ENCODE data around the gene RBM23. TPM values are rescaled to one million over a fixed set of nuclear protein-coding genes. Genes with fewer than 3 reads are reported as not detected.

Gene RBM23
- total RNA-seq, 1 experiment from 2014 or later: 57.6 TPM

- Mint-ChIP-seq H3K36me3 (ENCODE audit: insufficient read depth, unreplicated experiment) (peaks cover 30% of the 10 kb centered on the region), H3K9me3 (ENCODE audit: unreplicated experiment) (no peaks in the 10 kb centered on the region), H3K4me3 (ENCODE audit: unreplicated experiment) (no peak overlapping the region), H3K27ac (ENCODE audit: low read depth, unreplicated experiment) (no peak overlapping the region), H3K27me3 (ENCODE audit: insufficient read depth, unreplicated experiment) (no peaks in the 10 kb centered on the region), H3K4me1 (ENCODE audit: insufficient read depth, unreplicated experiment) (peaks cover 15% of the 10 kb centered on the region)
- ChIA-PET CTCF (interaction anchor here (0.6 to 3.5 kb wide), 35 partner anchors 9 to 629 kb away, joined by 3 to 25 read pairs (median 4); partner anchors contain the start of genes AJUBA, HAUS4 and RBM23), POLR2A (interaction anchor here (0.6 to 5.8 kb wide), 32 partner anchors 11 to 341 kb away, joined by 3 to 90 read pairs (median 6); partner anchors contain the start of genes ACIN1, AJUBA, C14orf119 and CDH24)
- no peak for DNase-seq (ENCODE audit: unreplicated experiment)
- BruUV-seq (replicated peaks): no TSS peak
- intact Hi-C loops (cut with micrococcal nuclease): loop anchor here (1.0 to 2.0 kb wide), 4 partner anchors 27 to 129 kb away; partner anchors contain the start of gene HAUS4
- TF ChIP-seq, protein P1, sequence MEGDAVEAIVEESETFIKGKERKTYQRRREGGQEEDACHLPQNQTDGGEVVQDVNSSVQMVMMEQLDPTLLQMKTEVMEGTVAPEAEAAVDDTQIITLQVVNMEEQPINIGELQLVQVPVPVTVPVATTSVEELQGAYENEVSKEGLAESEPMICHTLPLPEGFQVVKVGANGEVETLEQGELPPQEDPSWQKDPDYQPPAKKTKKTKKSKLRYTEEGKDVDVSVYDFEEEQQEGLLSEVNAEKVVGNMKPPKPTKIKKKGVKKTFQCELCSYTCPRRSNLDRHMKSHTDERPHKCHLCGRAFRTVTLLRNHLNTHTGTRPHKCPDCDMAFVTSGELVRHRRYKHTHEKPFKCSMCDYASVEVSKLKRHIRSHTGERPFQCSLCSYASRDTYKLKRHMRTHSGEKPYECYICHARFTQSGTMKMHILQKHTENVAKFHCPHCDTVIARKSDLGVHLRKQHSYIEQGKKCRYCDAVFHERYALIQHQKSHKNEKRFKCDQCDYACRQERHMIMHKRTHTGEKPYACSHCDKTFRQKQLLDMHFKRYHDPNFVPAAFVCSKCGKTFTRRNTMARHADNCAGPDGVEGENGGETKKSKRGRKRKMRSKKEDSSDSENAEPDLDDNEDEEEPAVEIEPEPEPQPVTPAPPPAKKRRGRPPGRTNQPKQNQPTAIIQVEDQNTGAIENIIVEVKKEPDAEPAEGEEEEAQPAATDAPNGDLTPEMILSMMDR (IDR thresholded peaks at IDR 0.05; ENCODE audit: unreplicated experiment): no peak
These were observed 11.0 kb upstream of the RBM23 start for GRCh38 chr14:22929961-22930364.

DNA sequence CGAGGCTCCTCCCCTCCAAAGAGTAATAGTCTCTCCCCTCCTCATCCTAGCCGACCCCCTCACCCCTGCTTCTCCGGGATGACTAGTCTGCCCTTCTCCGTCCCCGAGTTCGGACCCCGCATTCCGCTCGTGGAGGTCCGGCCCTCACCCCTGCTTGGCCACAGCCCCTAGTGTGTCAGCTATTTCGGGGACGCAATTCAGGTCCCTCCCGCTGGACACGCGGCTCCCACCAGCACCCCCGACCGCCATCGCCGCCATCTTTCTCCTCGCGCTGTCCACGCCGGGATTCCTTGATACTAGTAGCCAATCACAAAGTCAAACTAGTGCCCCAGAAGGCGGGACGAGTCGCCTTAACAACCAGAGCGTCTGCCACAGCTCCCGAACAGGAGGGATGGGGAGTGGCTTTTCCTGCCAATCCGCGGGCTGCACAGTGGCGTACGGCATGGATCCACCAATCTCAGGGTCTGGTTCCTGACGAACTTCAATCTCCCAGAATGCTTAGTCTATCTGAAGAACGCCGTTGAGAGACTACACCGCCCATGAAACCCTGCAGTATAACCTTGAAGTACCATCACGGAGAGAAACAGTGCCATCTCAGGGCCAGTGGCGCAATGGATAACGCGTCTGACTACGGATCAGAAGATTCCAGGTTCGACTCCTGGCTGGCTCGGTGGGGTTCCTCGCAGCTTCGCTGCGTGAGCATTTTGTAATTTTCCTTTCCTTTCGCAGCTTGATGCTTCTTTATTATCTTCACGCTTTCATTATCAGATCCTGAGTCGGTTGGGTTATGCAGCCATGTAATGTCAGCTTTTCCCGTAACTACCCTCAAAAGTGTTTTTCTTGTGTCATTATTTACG, 10.4 kb upstream of the RBM23 start, which contains the start of gene PRMT5:
PRMT5 (minus strand) TSS at position 273 of the 857 bp plus-strand sequence; CDS start at position 258, 15 bp downstream.
- H3K36me3 Mint-ChIP-seq (ENCODE audit: insufficient read depth, unreplicated experiment): peaks cover 37% of the 10 kb centered on the region
- peaks cover 15% of the 10 kb centered on the region for H3K4me1 Mint-ChIP-seq (ENCODE audit: insufficient read depth, unreplicated experiment)
- POLR2A ChIA-PET: interaction anchor here (0.6 to 5.8 kb wide), 36 partner anchors 11 to 388 kb away, joined by 3 to 90 read pairs (median 6); partner anchors contain the start of genes ACIN1, AJUBA, C14orf119 and CDH24
- H3K4me3 Mint-ChIP-seq (ENCODE audit: unreplicated experiment): no peak within 1 kb of the TSS
- no peak within 1 kb of the TSS for H3K27ac Mint-ChIP-seq (ENCODE audit: low read depth, unreplicated experiment)
- DNase-seq (ENCODE audit: unreplicated experiment): peak; percentile 99
- BruUV-seq (replicated peaks): no TSS peak
- no peaks in the 10 kb centered on the region for H3K9me3 Mint-ChIP-seq (ENCODE audit: unreplicated experiment)
- CTCF ChIA-PET: interaction anchor here (0.5 to 3.5 kb wide), 34 partner anchors 10 to 630 kb away, joined by 3 to 25 read pairs (median 4); partner anchors contain the start of genes AJUBA, HAUS4 and RBM23
- H3K27me3 Mint-ChIP-seq (ENCODE audit: insufficient read depth, unreplicated experiment): no peaks in the 10 kb centered on the region
- TF ChIP-seq, protein P1 (IDR thresholded peaks at IDR 0.05; ENCODE audit: unreplicated experiment): no peak
- intact Hi-C loops (cut with micrococcal nuclease): loop anchor here (1.0 to 2.0 kb wide), 3 partner anchors 28 to 129 kb away; partner anchors contain the start of gene HAUS4

DNA sequence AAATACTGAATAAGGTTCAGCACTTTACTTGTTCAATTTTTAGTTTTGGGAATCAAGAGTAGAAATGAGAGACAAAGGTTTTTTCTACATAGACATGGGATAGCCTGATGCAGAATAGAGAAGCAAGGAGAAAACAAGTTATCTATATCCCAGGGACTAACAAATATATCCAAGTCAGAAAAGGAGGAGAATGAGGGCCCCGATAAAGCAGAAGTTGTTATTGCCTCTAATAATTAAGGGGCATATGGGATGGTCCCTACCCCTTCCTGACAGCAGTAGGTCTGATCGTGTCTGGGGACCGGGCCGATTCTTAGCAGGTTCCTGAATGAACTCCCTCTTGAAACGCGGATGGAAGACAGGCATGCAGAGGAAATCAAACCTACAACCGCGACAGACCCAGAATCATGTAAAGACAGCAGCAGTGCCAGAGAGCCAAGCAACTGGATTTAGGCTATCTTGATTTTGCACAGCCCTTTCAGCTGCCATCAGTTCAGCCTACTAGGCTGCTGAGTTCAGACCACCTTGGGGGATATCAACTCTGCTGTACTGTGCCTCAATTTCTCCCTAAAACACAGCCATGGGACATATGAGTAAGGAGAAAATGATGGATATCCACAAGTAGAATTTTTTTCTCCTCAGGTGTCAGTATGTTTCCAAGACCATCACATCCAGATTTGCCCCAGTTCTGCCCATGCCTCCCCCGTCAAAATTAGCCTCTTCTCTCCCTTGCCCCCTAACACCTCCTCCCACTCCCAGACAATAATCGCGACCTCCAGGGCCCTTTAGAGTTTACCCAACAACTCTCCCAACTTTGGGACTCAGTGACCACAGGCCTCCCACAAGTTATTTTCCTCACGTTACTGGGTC, 9.5 kb upstream of the RBM23 start:
- no peak overlapping the region for H3K27ac Mint-ChIP-seq (ENCODE audit: low read depth, unreplicated experiment)
- TF ChIP-seq, protein P1 (IDR thresholded peaks at IDR 0.05; ENCODE audit: unreplicated experiment): no peak
- peaks cover 45% of the 10 kb centered on the region for H3K36me3 Mint-ChIP-seq (ENCODE audit: insufficient read depth, unreplicated experiment)
- peaks cover 15% of the 10 kb centered on the region for H3K4me1 Mint-ChIP-seq (ENCODE audit: insufficient read depth, unreplicated experiment)
- intact Hi-C loops (cut with micrococcal nuclease): loop anchor here (1.0 to 2.0 kb wide), 3 partner anchors 29 to 130 kb away; partner anchors contain the start of gene HAUS4
- H3K27me3 Mint-ChIP-seq (ENCODE audit: insufficient read depth, unreplicated experiment): no peaks in the 10 kb centered on the region
- ChIA-PET POLR2A (interaction anchor here (0.8 to 5.8 kb wide), 35 partner anchors 10 to 378 kb away, joined by 3 to 90 read pairs (median 6); partner anchors contain the start of genes ACIN1, AJUBA, C14orf119 and CDH24), CTCF (interaction anchor here (0.5 to 3.5 kb wide), 21 partner anchors 9 to 364 kb away, joined by 3 to 25 read pairs (median 6); partner anchors contain the start of genes AJUBA, HAUS4 and RBM23)
- no peak overlapping the region for H3K4me3 Mint-ChIP-seq (ENCODE audit: unreplicated experiment)
- no peaks in the 10 kb centered on the region for H3K9me3 Mint-ChIP-seq (ENCODE audit: unreplicated experiment)
- no peak for DNase-seq (ENCODE audit: unreplicated experiment)
- BruUV-seq (replicated peaks): TSS peak; percentile 29

All from MCF 10A (cell line).